ENCODE measurements around the gene KLK4.

KLK4 gene, protein sequence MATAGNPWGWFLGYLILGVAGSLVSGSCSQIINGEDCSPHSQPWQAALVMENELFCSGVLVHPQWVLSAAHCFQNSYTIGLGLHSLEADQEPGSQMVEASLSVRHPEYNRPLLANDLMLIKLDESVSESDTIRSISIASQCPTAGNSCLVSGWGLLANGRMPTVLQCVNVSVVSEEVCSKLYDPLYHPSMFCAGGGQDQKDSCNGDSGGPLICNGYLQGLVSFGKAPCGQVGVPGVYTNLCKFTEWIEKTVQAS

GRCh38 chr19:50911206-50912101, at the start of gene KLK4:
Gene KLK4 (minus strand): TSS chr19:50911395. CDS start chr19:50910738, 657 bp downstream.
- TF ChIP-seq, protein P1, sequence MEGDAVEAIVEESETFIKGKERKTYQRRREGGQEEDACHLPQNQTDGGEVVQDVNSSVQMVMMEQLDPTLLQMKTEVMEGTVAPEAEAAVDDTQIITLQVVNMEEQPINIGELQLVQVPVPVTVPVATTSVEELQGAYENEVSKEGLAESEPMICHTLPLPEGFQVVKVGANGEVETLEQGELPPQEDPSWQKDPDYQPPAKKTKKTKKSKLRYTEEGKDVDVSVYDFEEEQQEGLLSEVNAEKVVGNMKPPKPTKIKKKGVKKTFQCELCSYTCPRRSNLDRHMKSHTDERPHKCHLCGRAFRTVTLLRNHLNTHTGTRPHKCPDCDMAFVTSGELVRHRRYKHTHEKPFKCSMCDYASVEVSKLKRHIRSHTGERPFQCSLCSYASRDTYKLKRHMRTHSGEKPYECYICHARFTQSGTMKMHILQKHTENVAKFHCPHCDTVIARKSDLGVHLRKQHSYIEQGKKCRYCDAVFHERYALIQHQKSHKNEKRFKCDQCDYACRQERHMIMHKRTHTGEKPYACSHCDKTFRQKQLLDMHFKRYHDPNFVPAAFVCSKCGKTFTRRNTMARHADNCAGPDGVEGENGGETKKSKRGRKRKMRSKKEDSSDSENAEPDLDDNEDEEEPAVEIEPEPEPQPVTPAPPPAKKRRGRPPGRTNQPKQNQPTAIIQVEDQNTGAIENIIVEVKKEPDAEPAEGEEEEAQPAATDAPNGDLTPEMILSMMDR (IDR thresholded peaks at IDR 0.05; ENCODE audit: insufficient read depth, low read depth, low read length, missing control alignments): no peak
- DNase-seq (ENCODE audit: low read depth): no peak
- H3K4me3 ChIP-seq (ENCODE audit: low read length): no peak within 1 kb of the TSS

DNA sequence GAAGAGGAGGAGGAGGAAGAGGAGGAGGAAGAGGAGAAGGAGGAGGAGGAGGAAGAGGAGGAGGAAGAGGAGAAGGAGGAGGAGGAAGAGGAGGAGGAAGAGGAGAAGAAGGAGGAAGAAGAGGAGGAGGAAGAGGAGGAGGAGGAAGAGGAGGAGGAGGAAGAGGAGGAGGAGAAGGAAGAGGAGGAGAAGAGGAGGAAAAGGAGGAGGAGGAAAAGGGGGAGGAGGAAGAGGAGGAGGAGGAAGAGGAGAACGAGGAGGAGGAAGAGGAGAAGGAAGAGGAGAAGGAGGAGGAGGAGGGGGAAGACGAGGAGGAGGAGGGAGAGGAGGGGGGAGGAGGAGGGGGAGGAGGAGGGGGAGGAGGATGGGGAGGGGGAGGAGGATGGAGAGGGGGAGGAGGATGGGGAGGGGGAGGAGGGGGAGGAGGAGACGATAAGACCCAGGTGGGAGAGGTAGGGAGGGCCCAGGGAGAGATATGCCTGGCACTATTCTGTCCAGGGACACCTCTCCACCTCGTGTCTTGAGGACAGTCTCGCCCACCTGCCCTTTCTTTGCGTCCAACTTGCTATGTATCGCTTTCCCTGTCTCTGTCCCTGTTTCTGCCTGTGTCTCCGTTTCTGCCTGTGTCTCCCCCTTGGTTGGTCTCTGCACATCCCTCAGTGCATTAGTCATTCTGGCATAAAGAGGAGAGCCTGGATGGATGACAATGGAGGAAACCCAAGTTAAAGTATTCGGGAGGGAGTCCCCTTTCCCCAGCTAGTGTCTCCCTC, 48.7 kb upstream of the KLK4 start:
- TF ChIP-seq, protein P1 (IDR thresholded peaks at IDR 0.05; ENCODE audit: insufficient read depth, low read depth, low read length, missing control alignments): no peak
- H3K4me3 ChIP-seq (ENCODE audit: low read length): no peak overlapping the region
- no peak for DNase-seq (ENCODE audit: low read depth)

DNA sequence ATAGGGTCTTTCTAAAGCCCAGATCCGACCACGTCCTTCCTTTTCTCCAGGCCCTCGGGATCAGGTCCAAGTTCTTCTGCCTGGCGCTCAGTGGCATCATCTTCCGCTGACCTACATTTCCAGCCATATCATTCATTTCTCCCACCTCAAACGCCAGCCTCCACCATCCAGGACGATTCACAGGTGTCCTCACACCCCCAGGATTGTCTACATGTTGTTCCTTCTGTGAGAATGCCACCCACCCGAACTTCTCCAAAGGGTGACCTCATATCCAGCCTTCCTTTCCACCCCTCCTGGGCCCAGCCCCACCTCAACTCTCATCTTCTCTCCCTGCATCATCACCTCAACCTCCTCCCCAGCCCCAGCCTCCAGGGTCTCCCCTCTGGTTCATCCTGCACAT, 46.4 kb upstream of the KLK4 start:
- DNase-seq (ENCODE audit: low read depth): no peak
- TF ChIP-seq, protein P1 (IDR thresholded peaks at IDR 0.05; ENCODE audit: insufficient read depth, low read depth, low read length, missing control alignments): no peak
- no peak overlapping the region for H3K4me3 ChIP-seq (ENCODE audit: low read length)

GRCh38 chr19:50952910-50953309, 41.7 kb upstream of the KLK4 start, which contains the start of gene KLK5:
Gene KLK5 (minus strand): TSS chr19:50953038. CDS start chr19:50952657, 381 bp downstream.
- TF ChIP-seq, protein P1 (IDR thresholded peaks at IDR 0.05; ENCODE audit: insufficient read depth, low read depth, low read length, missing control alignments): no peak
- H3K4me3 ChIP-seq (ENCODE audit: low read length): peak within 1 kb of the TSS; percentile 19
- no peak for DNase-seq (ENCODE audit: low read depth)

GRCh38 chr19:50949861-50950260, 38.7 kb upstream of the KLK4 start:
- H3K4me3 ChIP-seq (ENCODE audit: low read length): no peak overlapping the region
- TF ChIP-seq, protein P1 (IDR thresholded peaks at IDR 0.05; ENCODE audit: insufficient read depth, low read depth, low read length, missing control alignments): no peak
- DNase-seq (ENCODE audit: low read depth): no peak

DNA sequence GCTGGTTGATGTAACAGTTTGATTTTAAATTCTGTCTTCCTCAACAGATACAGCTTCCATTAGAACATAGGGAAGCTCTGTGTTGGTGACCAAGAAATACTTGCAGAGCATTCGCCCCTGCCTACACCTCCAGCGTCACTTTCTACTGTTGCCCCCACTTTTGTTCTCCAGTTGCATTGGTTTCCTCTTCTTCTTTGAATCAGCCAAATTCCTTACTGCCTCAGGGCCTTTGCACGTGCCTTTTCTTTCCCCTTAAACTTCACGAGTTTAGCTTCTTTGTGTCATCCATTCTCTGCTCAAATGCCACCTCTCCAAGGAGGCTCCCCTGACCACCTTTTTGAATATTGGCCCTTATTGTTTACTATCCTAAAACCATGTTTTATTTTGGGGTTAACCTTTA, 35.9 kb upstream of the KLK4 start:
- no peak overlapping the region for H3K4me3 ChIP-seq (ENCODE audit: low read length)
- TF ChIP-seq, protein P1 (IDR thresholded peaks at IDR 0.05; ENCODE audit: insufficient read depth, low read depth, low read length, missing control alignments): no peak
- DNase-seq (ENCODE audit: low read depth): no peak

Data from epithelial cell of esophagus (primary cell).